ENCODE data around the gene ELL. TPM values are rescaled to one million over a fixed set of nuclear protein-coding genes. Genes with fewer than 3 reads are reported as not detected.

Gene ELL
- total RNA-seq, 1 experiment from 2014 or later, result 6.7 TPM

DNA sequence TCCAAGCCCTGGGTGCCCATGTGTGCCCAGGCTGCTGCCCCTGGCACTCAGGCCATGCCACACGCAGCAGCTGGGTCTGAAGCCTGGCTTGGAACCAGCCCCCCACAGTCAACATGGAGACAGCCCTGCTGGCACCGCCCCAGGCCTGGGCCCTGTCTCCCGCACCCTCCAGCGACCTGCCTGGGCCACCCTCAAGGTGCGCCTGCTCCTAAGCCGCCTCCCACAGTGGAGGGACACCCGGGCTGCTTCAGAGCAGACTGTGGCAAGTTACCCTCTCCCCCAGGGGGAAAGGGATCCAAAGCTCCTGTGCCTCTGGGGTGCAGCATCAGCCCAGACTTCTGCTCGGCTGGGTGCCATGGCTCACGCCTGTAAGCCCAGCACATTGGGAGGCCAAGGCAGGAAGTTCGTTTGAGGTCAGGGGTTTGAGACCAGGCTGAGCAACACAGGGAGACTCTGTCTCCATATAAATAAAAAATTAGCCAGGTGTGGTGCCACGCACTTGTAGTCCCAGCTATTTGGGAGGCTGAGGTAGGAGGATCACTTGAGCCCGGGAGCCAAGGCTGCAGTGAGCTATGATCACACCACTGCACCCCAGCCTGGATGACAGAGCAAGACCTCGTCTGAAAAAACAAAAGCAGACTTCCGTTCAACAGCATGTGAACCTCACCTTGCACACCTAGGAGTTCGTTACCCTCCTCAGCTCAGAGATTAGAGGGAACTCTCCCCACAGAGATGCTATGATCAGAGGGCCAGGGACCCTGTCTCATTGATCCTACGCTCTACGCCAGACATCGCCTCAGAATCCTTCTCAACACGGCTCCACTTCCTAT lies 15.6 kb downstream of the ELL start:
- DNase-seq (ENCODE audit: extremely low read depth, low read depth), result no peak

DNA sequence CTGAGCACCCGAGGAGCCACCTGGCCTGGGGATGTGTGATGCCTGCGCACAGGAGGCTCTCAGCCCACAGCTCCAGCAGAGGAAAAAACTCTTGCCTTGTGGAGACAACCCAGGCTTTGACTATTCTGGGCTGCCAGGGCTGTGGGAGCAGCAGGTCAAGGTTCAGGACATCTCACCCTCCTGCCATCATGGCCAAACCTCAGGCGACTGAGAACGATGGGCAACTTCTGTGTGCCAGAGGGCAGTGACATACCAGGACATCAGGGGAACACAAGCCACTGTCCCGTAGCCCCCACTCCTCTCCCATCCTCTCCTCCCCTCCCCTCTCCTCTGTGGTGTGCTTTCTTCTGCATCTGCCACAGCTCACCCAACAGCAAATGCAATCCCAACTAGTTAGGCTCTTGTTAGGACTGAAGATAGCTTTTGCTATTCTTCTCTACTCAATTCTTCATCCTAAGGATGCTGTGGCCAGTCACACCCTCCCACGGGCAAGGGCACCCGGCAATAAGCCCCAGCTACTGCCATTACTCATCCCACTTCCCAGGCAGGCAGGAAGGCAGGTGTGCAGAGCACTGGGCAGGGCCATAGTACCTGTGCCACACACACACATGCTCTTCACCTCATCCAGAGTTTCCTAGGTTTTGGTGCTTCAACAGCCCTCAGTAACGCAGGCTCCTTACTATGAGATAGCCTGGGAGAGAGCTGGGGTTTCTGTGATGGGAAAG lies 16.8 kb downstream of the ELL start:
- DNase-seq (ENCODE audit: extremely low read depth, low read depth), result no peak

DNA sequence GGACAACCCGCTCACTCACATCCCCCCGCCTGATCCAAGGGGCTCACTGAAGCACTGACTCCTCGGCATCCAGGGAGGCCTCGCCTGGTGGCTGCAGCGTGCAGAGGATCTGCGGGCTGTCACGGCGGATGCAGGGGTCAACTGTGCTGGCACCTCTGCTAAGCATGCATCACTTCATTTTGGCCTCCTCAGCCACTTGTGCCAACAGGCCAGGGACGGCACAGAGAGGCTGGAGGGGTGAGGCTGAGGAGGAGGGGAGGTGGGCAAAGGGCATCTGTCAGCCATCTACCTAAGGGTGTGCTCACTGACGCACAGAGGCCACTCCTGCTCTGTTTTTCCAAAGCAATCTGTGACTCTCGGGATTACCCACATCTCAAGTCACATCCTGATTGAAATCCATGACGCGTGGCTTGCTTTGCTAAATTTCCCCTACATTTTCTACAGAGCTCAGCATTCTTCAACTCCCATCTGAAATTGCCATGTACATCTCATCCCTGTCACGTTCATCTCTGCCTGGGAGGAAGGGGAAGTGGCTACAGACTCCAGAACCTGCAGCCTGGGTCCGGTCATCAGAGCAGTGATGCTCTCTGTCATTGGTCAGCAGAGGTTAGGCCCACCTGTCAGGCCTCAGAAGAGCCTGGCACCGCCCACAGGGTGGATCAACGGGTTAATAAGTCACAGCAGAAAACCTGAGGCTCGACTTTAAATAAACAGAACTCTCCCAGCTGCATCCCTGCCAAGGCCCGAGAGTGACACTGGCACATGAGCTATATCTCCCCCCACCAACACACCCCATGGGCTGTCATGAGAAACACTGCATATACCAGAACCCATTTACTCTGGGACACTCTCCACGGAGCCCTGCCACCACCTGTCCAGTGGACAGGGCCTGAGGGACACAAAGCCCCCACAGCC lies 17.6 kb downstream of the ELL start:
- no peak for DNase-seq (ENCODE audit: extremely low read depth, low read depth)

DNA sequence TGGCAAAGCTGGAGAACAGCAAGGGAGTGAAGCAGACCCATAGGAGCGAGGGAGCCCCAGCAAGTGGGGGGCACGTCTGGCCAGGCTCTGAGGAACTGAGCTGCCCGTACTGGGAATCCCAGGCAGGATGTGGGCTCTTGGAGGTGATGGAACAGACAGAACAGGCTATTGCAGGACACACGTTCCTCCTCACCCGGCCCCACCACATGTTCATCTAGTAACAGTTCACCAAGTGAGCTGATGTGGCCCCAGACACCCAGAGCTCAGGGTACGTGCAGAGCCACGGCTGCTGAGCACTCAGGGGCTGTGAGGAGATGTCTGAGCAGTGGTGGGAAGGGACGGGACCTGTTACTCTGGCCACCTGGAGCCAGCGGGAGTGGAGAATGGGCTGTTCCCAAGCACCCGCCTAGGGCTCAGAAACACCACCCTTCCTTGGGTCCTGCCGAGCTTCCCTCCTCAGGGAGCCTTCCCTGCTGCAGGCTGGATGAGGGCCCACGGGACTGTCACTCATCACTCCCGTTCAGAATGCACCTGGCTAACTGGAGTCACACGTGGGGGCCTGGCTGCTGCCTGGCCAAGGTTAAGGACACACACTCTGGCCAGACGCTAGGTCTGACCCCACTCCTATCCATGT lies 18.4 kb downstream of the ELL start:
- no peak for DNase-seq (ENCODE audit: extremely low read depth, low read depth)

DNA sequence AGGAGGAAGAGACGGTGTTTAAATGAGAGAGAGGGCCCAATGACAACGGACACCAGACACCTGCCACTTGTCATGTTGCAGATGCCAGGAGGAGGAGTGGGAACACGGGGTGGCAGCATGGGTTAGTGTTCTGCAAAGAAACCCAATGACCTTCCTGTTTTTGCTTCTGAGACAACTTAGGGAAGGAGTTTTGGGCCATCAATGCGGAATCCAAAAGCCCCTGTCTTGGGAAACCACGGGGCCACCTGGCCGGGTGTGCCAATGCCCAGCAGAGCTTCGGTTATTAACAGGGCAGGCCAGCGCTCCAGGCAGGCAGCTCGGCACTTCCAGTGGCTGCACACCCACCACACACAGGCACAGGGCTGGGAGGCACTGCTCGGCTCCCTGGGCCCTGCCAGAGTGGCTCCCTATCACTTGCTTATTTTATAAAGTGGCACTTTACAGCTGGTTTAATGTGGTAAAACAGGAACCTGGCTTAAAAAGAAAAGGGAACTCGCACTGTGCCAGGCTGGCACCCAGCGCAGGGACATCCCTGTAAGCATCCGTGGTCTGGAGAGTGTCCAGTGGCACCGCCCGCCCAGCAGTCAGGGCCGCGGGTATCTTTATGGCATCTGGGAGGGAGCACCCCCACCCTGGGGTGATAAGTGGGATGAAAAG lies 19.1 kb downstream of the ELL start:
- no peak for DNase-seq (ENCODE audit: extremely low read depth, low read depth)

DNA sequence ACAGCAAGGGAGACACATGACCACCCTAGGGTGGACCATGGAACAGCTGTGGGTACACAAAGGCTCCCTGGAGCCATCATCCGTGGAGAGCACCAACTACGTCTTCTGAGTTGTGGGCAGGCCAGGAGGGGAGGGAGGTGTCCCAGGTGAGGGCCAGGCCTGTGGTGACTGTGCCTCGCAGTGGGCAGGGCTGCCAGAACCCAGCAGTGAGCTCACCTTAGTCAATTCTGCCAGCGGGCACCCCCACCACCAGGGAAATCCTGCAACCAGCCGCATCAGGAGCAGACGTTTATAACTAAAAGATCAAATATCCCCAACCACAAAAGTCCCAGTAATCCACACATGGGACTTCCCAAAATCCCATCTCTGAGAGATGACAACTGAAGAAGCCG lies 19.6 kb downstream of the ELL start:
- no peak for DNase-seq (ENCODE audit: extremely low read depth, low read depth)

DNA sequence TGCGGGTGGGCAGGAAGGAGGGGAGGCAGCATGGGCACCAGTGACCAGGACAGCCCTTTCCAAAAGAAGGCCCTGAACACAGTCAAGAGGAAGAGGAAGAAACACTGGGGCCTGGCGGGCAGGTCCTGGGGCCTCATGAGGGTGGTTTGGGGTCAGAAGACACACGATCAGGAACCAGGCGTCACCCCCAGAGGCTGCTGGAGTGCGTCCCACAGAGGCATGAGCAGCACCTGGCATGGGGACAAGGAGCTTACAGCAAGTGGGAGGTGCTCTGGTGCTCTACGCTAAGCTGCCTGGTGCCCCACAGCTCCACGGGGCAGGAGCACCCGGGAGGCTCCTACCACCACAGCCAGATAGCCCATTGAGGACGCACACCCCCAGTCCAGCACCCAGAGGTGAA lies 20.0 kb downstream of the ELL start:
- no peak for DNase-seq (ENCODE audit: extremely low read depth, low read depth)

DNA sequence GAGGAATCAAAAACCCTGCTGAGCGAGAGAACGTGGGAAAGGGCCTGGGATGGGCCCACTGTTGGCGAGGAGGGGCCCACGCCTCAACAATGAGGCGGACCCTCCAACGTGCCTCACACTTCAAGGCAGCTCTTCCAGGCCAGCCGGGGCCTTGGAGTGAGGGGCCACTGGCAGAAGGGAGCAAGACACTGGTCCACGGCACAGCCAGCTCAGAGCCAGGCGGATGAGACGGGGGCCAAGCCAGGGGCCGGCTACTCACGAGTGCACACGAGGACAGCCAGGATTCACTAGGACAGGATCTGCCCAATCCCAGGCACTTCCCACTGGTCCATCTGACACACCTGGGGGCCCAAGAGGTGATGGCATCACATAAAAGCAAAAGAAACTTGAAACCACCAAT lies 20.5 kb downstream of the ELL start:
- no peak for DNase-seq (ENCODE audit: extremely low read depth, low read depth)

DNA sequence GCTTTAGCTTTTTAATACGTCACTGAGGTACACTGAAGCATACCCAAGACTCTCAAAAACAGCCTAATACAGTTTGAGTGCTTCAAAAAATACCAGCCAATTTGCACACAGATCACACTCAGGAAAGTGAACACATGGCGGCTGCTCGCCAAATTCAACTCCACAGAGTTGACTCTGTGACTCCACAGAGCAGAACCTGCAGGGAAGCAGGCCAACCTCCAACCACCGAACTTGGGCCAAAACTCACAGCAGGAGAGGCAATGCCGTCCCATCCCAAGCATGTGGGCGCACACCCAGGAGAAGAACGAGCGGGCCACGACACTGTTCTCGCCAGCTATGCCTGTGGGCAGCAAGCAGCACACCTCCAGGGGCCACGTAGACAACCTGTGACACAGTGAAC lies 21.1 kb downstream of the ELL start:
- DNase-seq (ENCODE audit: extremely low read depth, low read depth), result no peak

DNA sequence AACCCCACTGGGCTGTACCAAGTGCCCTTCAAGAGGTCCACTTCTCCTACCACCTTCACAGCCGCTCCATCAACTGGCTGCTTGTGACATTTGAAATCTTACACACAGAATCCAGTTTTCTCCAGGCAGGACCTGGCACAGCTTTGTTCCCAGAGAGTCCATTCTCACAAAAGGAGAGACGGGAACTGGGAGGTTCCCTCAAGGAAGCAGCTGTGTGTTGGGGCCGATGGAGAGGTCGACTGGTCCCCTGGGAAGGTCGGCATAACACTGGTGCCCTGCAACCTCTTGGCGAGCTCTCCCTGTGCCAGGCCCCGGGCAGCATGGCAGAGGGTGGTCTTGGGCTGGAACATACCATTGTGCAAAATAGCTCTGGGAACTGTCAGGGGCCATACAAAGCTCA lies 21.5 kb downstream of the ELL start:
- no peak for DNase-seq (ENCODE audit: extremely low read depth, low read depth)

DNA sequence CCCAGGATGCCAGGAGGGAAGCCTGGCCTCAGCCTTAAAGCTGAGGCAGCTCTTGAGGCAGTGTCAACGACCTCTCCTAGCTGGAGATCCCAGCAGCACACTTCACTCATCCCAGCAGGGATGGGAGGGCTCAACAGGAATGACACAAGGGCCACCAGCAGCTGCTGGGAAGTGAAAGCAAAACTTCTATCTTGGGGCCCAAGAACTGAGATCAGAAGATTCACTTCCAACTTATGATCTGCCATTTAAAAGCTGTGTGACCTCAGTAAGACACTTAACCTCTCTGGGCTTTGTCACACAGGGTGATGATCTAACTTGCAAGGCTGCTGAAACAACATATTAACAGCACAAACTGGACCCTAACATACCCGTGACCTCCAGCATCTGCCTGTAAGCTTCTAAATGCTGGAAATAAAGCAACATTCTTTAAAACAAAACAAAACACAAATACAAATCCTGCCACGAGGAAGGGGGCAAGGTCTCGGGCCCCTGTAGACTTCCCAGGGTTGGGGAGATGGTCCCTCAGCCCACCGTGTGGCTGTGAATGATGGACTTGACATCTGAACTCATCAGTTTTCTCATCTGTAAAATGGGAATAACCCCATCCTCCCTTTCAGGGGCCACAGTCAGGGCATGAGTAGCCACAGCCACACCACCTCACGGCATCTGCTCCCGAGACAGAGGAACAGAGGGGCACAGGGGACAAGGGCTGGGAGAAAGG lies 22.7 kb downstream of the ELL start:
- DNase-seq (ENCODE audit: extremely low read depth, low read depth), result no peak

DNA sequence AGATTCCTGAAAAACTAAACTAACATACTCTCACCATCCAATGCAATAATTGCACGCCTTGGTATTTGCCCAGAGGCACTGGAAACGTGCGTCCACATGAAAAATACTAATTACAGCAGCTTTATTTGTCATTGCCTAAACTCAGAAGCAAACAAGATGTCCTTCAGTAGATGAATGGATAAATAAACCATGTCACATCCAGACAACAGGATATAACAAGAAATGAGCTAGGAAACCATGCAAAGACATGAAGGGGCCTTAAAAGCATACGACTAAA lies 25.0 kb downstream of the ELL start:
- no peak for DNase-seq (ENCODE audit: extremely low read depth, low read depth)

DNA sequence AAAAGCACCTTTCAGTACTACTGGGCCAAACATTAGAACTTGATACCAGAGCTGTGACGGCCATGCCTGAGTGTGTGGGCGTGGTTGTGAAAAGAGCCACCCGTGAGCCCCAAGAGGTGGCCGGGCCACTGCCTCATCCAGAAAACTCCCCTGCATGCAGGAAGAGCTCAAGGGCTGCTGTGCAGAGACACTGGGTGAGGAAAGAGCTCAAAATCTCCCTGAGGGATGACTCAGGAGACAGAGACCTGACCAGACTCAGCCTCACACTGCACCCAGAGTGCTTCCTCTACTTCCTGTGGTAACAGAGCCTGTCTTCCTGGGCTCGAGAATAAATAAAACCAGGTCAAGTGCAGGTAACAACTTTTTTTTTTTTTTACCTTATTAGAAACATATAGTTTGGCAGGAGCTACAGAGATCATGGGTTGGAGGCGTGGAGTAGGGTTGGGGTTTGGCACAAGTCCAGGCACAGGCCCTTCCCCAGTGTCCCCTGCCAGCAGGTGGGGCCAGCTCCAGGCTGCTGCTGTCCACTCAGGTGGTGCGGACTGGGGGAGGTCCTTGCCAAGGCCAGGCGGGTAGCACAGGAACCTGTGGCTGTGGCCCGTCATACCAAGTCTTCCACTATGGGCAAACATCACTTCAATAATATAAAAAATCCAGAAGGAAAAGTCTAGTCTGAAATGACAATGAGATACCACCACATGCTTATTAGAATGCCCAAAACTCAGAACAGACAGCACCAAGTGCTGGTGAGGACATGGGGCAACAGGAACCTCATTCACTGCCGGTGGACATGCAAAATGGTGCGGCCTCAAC lies 25.5 kb downstream of the ELL start:
- DNase-seq (ENCODE audit: extremely low read depth, low read depth), result no peak

DNA sequence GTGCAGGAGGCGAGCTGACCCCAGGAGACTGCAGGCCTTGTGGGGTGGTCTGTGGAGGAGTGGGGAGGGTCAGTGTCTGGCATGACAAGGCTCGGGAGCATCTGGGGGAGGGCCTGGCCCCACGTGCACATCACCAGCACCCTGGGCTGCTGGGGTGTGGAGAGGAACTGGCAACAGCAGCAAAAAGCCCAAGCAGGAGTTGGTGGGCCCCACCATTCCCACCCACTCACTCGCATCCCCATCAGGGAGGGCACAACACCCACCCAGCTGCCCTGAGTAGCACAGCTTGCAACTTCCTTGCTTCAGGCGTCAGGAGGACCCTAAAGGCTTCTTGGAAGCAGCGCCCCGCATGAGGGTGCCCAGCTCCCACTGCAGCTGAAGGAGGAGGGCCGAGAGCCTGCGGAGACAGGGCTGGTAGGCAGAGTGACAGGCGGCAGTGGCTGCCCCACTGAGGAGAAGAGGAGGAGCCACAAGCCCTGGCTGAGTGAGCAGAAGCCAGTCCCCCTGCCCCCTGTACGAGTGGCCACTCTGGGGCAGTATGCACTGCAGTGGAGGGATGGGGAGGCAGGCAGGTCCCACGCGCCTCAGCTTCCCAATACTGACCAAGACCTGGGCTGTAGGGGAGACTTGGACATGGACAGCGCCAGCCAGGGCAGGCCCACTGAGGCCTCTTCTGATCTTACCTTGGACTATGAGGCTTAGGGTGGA lies 26.5 kb downstream of the ELL start:
- DNase-seq (ENCODE audit: extremely low read depth, low read depth), result no peak

DNA sequence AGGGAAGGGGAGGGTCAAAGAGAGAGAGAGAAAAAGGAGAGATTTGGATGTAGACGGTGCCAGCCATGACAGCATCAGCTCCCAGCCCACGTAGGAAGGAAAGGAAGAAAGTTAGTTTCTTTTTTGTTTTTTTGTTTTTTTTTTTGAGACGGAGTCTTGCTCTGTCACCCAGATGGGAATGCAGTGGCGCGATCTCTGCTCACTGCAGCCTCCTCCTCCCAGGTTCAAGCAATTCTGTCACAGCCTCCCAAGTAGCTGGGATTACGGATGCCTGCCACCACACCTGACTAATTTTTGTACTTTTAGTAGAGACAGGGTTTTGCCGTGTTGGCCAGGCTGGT lies 27.6 kb downstream of the ELL start:
- DNase-seq (ENCODE audit: extremely low read depth, low read depth), result no peak

DNA sequence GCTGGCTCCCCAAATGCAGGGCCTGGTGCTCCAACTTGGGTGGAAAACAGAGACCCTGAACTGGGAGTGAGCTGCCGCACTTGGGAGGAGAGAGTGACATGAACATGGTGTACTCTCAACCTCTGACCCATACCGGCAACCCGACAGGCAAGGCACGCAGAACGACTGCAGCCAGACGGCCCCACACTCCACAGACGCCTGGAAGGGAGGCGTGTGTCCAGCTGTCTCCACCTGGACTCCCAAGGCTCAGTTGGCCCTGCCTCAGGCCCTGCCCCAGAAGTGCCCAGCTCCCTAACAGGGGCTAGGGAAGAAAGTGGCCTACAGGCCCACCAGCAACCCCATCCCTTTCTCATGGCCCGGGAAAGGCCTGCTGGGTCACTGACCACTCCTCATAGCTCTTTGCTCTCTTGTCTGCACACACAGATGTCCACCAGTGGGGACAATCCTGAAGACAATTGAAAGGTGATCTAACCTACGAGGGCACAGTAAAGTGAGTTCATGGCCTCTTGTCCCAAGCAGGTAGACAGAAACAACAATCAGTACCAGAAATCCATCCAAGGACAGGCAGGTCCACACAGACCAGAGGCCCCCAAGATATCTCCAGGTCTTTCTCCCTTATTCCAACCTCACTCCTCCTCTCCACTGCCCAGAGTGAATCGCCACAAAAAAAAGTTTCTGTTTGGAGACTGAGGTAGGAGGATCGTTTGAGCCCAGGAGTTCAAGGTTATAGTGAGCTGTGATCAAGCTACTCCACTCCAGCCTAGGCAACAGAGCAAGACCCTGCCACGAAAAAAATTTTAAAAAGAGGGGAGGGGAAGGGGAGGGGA lies 28.2 kb downstream of the ELL start:
- no peak for DNase-seq (ENCODE audit: extremely low read depth, low read depth)
